HG03139 (cell line): ENCODE measurements around the gene COMMD3.
A peak's percentile ranks its signal among the peaks of the same experiment; 100 is the strongest.

ENCODE experiments used
- ATAC-seq: cut with Tn5 transposase; IDR thresholded peaks from one replicate; pipeline ENCODE4 v1.9.1; 2021; ENCODE audit not compliant: unreplicated experiment

Gene COMMD3

DNA sequence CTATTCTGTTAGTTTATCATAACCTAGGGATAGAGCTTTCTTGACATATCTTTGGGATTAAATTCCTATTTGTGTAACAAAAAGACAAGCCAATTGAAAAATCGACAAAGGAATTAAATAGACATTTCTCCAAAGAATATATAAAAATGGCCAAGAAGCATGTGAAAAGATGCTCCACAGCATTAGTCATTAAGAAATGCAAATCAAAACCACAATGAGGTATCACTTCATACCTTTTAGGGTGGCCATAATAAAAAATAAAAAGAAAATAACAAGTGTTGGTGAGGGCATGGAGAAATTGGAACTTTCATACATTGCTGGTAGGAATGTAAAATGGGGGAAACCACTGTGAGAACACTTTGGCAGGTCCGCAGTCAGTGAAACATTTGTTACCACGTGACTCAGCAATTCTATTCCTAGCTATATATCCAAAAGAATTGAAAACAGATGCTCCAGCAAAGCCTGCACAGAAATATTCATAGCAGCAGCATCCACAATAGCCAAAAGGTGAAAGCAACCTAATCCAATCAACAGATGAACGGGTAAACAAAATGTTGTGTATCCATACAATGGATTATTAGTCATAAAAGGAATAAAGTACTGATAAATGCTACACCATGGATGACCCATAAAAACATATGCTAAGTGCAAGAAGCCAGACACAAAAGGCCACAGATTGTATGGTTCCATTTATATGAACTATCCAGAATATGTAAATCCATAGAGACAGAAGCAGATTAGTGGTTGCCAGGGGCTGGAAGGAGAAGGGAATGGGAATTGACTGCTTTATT is 49.7 kb downstream of the COMMD3 start:
- no peak for ATAC-seq

DNA sequence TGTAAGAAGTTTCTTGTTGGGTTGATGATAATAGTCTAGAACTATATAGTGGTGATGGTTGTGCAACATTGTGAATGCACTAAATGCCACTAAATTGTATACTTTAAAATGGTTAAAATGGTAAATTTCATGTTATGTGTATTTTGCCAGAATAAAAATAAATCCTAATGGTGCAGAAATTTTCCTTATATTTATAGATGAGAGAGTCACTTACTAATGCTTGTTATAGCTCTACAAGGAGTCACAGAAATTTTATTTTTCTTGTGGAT is 50.2 kb downstream of the COMMD3 start:
- ATAC-seq, result no peak

- no peak for ATAC-seq
Measured at GRCh38 chr10:22366771-22367170, 50.6 kb downstream of the COMMD3 start.

DNA sequence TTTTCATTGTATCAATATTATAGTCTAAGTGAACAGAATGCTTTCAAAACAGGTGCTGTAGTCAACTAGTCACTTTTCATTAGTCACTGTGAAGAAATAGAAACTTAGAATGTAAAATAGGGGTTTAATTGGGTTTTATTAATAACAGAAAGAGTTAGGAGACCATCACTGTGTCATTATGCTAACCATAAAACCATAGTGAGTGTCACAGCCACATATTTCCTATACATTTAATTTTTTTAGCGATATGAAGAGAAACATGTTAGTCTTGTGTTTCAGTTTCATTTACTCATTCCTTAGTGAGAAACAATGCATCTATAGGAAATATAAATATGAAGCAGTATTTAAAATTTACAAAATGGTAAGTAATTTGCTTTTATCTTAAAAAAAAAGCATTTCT is 51.3 kb downstream of the COMMD3 start:
- no peak for ATAC-seq

DNA sequence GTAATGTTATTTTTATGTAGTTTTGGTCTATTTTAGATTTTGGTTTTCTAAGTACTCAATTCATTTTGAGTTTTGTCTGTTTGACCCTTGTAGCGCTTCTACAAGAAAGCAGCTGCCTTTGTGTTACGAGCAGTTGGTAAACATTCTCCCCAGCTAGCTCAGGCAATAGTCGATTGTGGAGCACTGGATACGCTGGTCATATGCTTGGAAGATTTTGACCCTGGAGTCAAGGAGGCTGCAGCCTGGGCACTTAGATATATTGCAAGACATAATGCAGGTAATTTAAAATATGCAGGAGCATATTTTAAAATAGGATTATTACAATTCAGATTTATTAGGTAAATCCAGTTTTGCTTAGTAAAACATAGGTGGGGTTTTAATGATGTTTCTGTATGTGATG is 52.2 kb downstream of the COMMD3 start:
- no peak for ATAC-seq

DNA sequence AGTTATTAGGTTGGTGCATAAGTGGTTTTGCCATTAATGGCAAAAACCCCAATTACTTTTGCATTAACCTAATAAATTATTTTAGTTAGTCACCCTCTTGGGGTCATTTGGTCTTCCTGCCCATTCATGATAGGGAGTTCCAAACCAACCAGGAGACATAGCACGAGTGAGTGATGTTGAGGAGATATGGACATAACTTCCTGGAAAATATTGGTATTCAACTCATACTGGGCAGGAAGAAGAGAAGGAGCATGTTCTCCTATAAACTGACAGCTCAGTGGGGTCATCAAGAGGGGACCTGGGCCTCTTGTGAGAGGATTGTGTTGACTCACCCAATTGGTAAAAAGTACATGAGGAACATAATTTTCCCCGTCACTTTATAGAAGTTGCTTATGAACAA is 52.8 kb downstream of the COMMD3 start:
- no peak for ATAC-seq

- peak; percentile 43 for ATAC-seq
Measured at GRCh38 chr10:22369434-22370072, 53.4 kb downstream of the COMMD3 start.
